Mesenchymal stem cell (in vitro differentiated cells and primary cell): ENCODE measurements around the gene CFAP410.

ENCODE experiments used
- DNase-seq: peaks from one replicate; pipeline ENCODE4 v3.0.0-alpha.2; 2013
- H2AFZ ChIP-seq: one replicate; pipeline ENCODE4 v1.6.1; 2013; ENCODE audit warnings: low read depth, mild to moderate bottlenecking, control low read depth, inconsistent platforms, low read length, moderate library complexity
- H2AK5ac ChIP-seq: 2 replicates; pipeline ENCODE4 v1.6.1; 2013; ENCODE audit warnings: low read length, moderate library complexity, mild to moderate bottlenecking, inconsistent platforms; ENCODE audit not compliant: severe bottlenecking
- H2BK120ac ChIP-seq: one replicate; pipeline ENCODE4 v1.6.1; 2013; ENCODE audit warnings: low read depth, mild to moderate bottlenecking, inconsistent platforms, low read length, moderate library complexity
- H2BK12ac ChIP-seq, 2 experiments: one replicate each; pipeline ENCODE4 v1.6.1; 2013; ENCODE audit warnings: inconsistent platforms in 2 of 2, low read length in 2 of 2, mild to moderate bottlenecking in 2 of 2, moderate library complexity in 2 of 2, control low read depth in 1 of 2
- H2BK15ac ChIP-seq: one replicate; pipeline ENCODE4 v1.6.1; 2013; ENCODE audit warnings: mild to moderate bottlenecking, low read depth, inconsistent platforms; ENCODE audit not compliant: poor library complexity, severe bottlenecking
- H2BK5ac ChIP-seq: 2 replicates; pipeline ENCODE4 v1.6.1; 2013; ENCODE audit warnings: low read depth, mild to moderate bottlenecking, low read length, control low read depth, inconsistent platforms; ENCODE audit not compliant: poor library complexity, severe bottlenecking
- H3K14ac ChIP-seq, 2 experiments: one replicate each; pipeline ENCODE4 v1.6.1; 2013; ENCODE audit warnings: inconsistent platforms in 2 of 2, low read length in 2 of 2, control low read depth in 1 of 2, mild to moderate bottlenecking in 1 of 2, moderate library complexity in 1 of 2
- H3K18ac ChIP-seq, 2 experiments: one replicate each; pipeline ENCODE4 v1.6.1; 2013; ENCODE audit warnings: inconsistent platforms in 2 of 2, low read length in 2 of 2, control low read depth in 1 of 2, low read depth in 1 of 2, mild to moderate bottlenecking in 1 of 2
- H3K23ac ChIP-seq, 2 experiments: one replicate each; pipeline ENCODE4 v1.6.1; 2013; ENCODE audit warnings: inconsistent platforms in 2 of 2, low read length in 2 of 2, mild to moderate bottlenecking in 2 of 2, moderate library complexity in 2 of 2, control low read depth in 1 of 2
- H3K27ac ChIP-seq: 2 replicates; pipeline ENCODE4 v1.5.1; 2013; ENCODE audit warnings: mild to moderate bottlenecking, moderate library complexity, low read length, control low read depth, inconsistent platforms; ENCODE audit not compliant: poor library complexity, severe bottlenecking
- H3K27me3 ChIP-seq, 2 experiments: 2 replicates each; pipeline versions ENCODE4 v1.6.1 to v1.7.0; 2013; ENCODE audit warnings: low read length in 2 of 2, mild to moderate bottlenecking in 2 of 2, moderate library complexity in 2 of 2, control low read depth in 1 of 2, inconsistent platforms in 1 of 2; ENCODE audit not compliant: control insufficient read depth in 1 of 2, insufficient read depth in 1 of 2
- H3K36me3 ChIP-seq, 2 experiments: 2 replicates each; pipeline versions ENCODE4 v1.6.1 to v1.7.0; 2013; ENCODE audit warnings: low read length in 2 of 2, control low read depth in 1 of 2, inconsistent platforms in 1 of 2, low read depth in 1 of 2, mild to moderate bottlenecking in 1 of 2; ENCODE audit not compliant: insufficient read depth in 2 of 2, control insufficient read depth in 1 of 2
- H3K4ac ChIP-seq, 2 experiments: one replicate each; pipeline ENCODE4 v1.6.1; 2013; ENCODE audit warnings: inconsistent platforms in 2 of 2, low read length in 2 of 2, mild to moderate bottlenecking in 2 of 2, moderate library complexity in 2 of 2, control low read depth in 1 of 2, low read depth in 1 of 2
- H3K4me1 ChIP-seq: 2 replicates; pipeline ENCODE4 v1.6.1; 2013; ENCODE audit warnings: low read depth, low read length, control low read depth; ENCODE audit not compliant: control insufficient read depth, insufficient read depth
- H3K4me2 ChIP-seq: 2 replicates; pipeline ENCODE4 v1.6.1; 2013; ENCODE audit warnings: low read length, mild to moderate bottlenecking, inconsistent platforms; ENCODE audit not compliant: poor library complexity, severe bottlenecking
- H3K4me3 ChIP-seq, 2 experiments: 2 replicates each; pipeline versions ENCODE4 v1.5.1 to v1.7.0; 2013; ENCODE audit warnings: low read length in 2 of 2, mild to moderate bottlenecking in 2 of 2, control low read depth in 1 of 2, low read depth in 1 of 2; ENCODE audit not compliant: insufficient read depth in 1 of 2
- H3K79me1 ChIP-seq: replicated peaks from 2 replicates; pipeline ENCODE4 v1.6.1; 2013; ENCODE audit warnings: mild to moderate bottlenecking, control low read depth, low read length, inconsistent platforms; ENCODE audit not compliant: poor library complexity, severe bottlenecking
- H3K9ac ChIP-seq: 2 replicates; pipeline ENCODE4 v1.7.0; 2013; ENCODE audit warnings: mild to moderate bottlenecking, low read length, moderate library complexity
- H3K9me3 ChIP-seq: 2 replicates; pipeline ENCODE4 v1.7.0; 2013; ENCODE audit warnings: mild to moderate bottlenecking, low read length; ENCODE audit not compliant: control insufficient read depth
- H4K8ac ChIP-seq: one replicate; pipeline ENCODE4 v1.6.1; 2013; ENCODE audit warnings: inconsistent platforms, mild to moderate bottlenecking, low read length, moderate library complexity
- H4K91ac ChIP-seq: one replicate; pipeline ENCODE4 v1.6.1; 2013; ENCODE audit warnings: mild to moderate bottlenecking, low read length, inconsistent platforms
- WGBS: methylation state at CpG from one replicate; pipeline ENCODE4 v1.1.7; 2013; ENCODE audit warnings: mixed read lengths; 5-methylcytosine and 5-hydroxymethylcytosine counted together

Gene CFAP410

GRCh38 chr21:44282370-44282769, 56.8 kb downstream of the CFAP410 start:
- Histone ChIP-seq H2BK15ac (no peak overlapping the region), H3K27me3 (peaks cover 40 to 49% of the 10 kb centered on the region in 2 experiments)

GRCh38 chr21:44281801-44282200, 57.4 kb downstream of the CFAP410 start:
- no peak overlapping the region for H2AK5ac ChIP-seq
- peaks cover 35 to 44% of the 10 kb centered on the region in 2 experiments for H3K27me3 ChIP-seq
- no peak overlapping the region for H4K91ac ChIP-seq
- no peak overlapping the region for H3K4me3 ChIP-seq
- H3K36me3 ChIP-seq: no peaks in the 10 kb centered on the region
- no peaks in the 10 kb centered on the region for H3K9me3 ChIP-seq
- no peak overlapping the region for H3K18ac ChIP-seq
- H3K9ac ChIP-seq: no peak overlapping the region
- H2BK5ac ChIP-seq: no peak overlapping the region
- DNase-seq: no peak
- no peak overlapping the region for H3K4me2 ChIP-seq
- H3K79me1 ChIP-seq: no peaks in the 10 kb centered on the region
- H2BK12ac ChIP-seq: no peak overlapping the region
- 96% methylated on average over 9 of the region's 9 CpGs for WGBS
- no peak overlapping the region for H3K23ac ChIP-seq
- no peak overlapping the region for H4K8ac ChIP-seq
- H2BK15ac ChIP-seq: no peak overlapping the region
- H2AFZ ChIP-seq: no peak overlapping the region
- no peak overlapping the region for H3K14ac ChIP-seq
- H3K4ac ChIP-seq: no peak overlapping the region
- no peak overlapping the region for H2BK120ac ChIP-seq
- peaks cover 11% of the 10 kb centered on the region for H3K4me1 ChIP-seq
- no peak overlapping the region for H3K27ac ChIP-seq

More at GRCh38 chr21:44282370-44282769, 56.8 kb downstream of the CFAP410 start:
- H3K9me3 ChIP-seq: no peaks in the 10 kb centered on the region
- H3K4me2 ChIP-seq: no peak overlapping the region
- no peak overlapping the region for H2BK12ac ChIP-seq
- no peak overlapping the region for H3K4me3 ChIP-seq
- no peak overlapping the region for H4K8ac ChIP-seq
- DNase-seq: no peak
- no peak overlapping the region for H2AK5ac ChIP-seq
- H3K4me1 ChIP-seq: peaks cover 11% of the 10 kb centered on the region
- H2AFZ ChIP-seq: no peak overlapping the region
- no peak overlapping the region for H3K18ac ChIP-seq
- no peak overlapping the region for H3K27ac ChIP-seq
- H3K9ac ChIP-seq: no peak overlapping the region
- no peaks in the 10 kb centered on the region for H3K36me3 ChIP-seq
- WGBS: 86% methylated on average over 9 of the region's 9 CpGs
- H3K23ac ChIP-seq: no peak overlapping the region
- no peaks in the 10 kb centered on the region for H3K79me1 ChIP-seq
- H3K14ac ChIP-seq: no peak overlapping the region
- no peak overlapping the region for H4K91ac ChIP-seq
- no peak overlapping the region for H2BK120ac ChIP-seq
- no peak overlapping the region for H2BK5ac ChIP-seq
- no peak overlapping the region for H3K4ac ChIP-seq

GRCh38 chr21:44279354-44280260, 59.6 kb downstream of the CFAP410 start:
- no peak for DNase-seq
- Histone ChIP-seq H3K36me3 (no peaks in the 10 kb centered on the region), H3K4ac (no peak overlapping the region), H2BK12ac (no peak overlapping the region), H3K4me3 (no peak overlapping the region), H2AFZ (no peak overlapping the region), H3K9ac (no peak overlapping the region), H3K79me1 (no peaks in the 10 kb centered on the region), H4K91ac (no peak overlapping the region), H3K9me3 (no peaks in the 10 kb centered on the region), H3K14ac (no peak overlapping the region), H3K4me2 (no peak overlapping the region), H3K23ac (no peak overlapping the region), H2BK15ac (no peak overlapping the region), H2BK5ac (no peak overlapping the region), H3K18ac (no peak overlapping the region), H4K8ac (no peak overlapping the region), H3K27ac (no peak overlapping the region), H3K4me1 (peaks cover 4% of the 10 kb centered on the region), H3K27me3 (peaks cover 26 to 37% of the 10 kb centered on the region in 2 experiments), H2BK120ac (no peak overlapping the region), H2AK5ac (no peak overlapping the region)
- 88% methylated on average over 19 of the region's 19 CpGs for WGBS
